Right atrium auricular region (tissue), 2 donors: ENCODE results near the gene UROS. TPM values are rescaled to one million over a fixed set of nuclear protein-coding genes. Genes with fewer than 3 reads are reported as not detected.
A peak's percentile ranks its signal among the peaks of the same experiment; 100 is the strongest.

Experiments
- DNase-seq: peaks from one replicate; pipeline ENCODE4 v3.0.0-alpha.2; 2019; ENCODE audit warnings: low spot score
- H3K27ac ChIP-seq, 2 donors: fragments of 200-600 bp; sonication (generic); 1 replicate in 1 of 2; 2 replicates in 1 of 2; pipeline ENCODE4 v1.5.1; 2016 to 2019
- H3K27me3 ChIP-seq, 2 donors: fragments of 200-600 bp; sonication (generic); one replicate each; pipeline versions ENCODE4 v1.5.1 to v1.6.0; 2017 to 2019
- H3K36me3 ChIP-seq: fragments of 200-600 bp; sonication (generic); one replicate; pipeline ENCODE4 v1.5.1; 2016
- H3K4me1 ChIP-seq, 2 donors: fragments of 200-600 bp; sonication (generic); one replicate each; pipeline versions ENCODE4 v1.5.1 to v1.6.0; 2017 to 2019
- H3K4me3 ChIP-seq, 2 donors: fragments of 200-600 bp; sonication (generic); 1 replicate in 1 of 2; 2 replicates in 1 of 2; pipeline ENCODE4 v1.5.1; 2017 to 2019; ENCODE audit warnings: mild to moderate bottlenecking in 1 of 2, moderate library complexity in 1 of 2
- H3K9me3 ChIP-seq, 2 donors: fragments of 200-600 bp; sonication (generic); one replicate each; pipeline ENCODE4 v1.5.1; 2019
- total RNA-seq, 2 donors: library from RNA; depleted of rRNA; stranded (reverse); fragments of >200 nt; gene quantifications; one replicate each; pipeline ENCODE4 v1.1.0, GENCODE V29; 2016
- TF ChIP-seq, protein P1 (sequence below), 2 donors: fragments of 200-600 bp; sonication (generic); IDR thresholded peaks; one replicate each; pipeline ENCODE4 v1.5.1; 2019; ENCODE audit warnings: antibody characterized with exemption in 2 of 2

The UROS gene
- total RNA-seq, 2 donors from 2014 or later = 54.1 to 81.0 TPM

DNA sequence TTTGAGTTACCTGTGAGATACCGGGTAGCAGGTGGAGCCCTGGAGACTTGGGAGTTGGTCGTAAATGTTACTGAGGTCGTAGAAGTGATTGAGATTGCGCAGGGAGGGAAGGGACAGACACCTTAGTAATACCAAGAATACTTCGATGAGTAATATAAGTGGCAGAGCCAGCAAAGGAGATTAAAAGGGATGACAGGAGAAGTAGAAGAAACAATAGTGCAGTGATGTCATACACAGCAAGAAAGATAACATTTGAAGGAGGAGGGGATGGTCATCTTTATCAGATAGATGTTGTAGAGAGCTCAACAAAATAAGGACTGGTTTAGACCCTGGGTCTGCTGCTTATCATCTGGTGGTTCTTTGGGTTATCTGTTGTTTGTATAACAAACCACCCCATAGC lies 5.3 kb upstream of the UROS start:
- Histone ChIP-seq H3K4me1 (peaks cover 0 to 21% of the 10 kb centered on the region in 2 donors), H3K27me3 (no peaks in the 10 kb centered on the region), H3K27ac (no peak overlapping the region), H3K9me3 (no peaks in the 10 kb centered on the region), H3K36me3 (peaks cover 73% of the 10 kb centered on the region), H3K4me3 (no peak overlapping the region)
- DNase-seq = no peak
- TF ChIP-seq, protein P1, sequence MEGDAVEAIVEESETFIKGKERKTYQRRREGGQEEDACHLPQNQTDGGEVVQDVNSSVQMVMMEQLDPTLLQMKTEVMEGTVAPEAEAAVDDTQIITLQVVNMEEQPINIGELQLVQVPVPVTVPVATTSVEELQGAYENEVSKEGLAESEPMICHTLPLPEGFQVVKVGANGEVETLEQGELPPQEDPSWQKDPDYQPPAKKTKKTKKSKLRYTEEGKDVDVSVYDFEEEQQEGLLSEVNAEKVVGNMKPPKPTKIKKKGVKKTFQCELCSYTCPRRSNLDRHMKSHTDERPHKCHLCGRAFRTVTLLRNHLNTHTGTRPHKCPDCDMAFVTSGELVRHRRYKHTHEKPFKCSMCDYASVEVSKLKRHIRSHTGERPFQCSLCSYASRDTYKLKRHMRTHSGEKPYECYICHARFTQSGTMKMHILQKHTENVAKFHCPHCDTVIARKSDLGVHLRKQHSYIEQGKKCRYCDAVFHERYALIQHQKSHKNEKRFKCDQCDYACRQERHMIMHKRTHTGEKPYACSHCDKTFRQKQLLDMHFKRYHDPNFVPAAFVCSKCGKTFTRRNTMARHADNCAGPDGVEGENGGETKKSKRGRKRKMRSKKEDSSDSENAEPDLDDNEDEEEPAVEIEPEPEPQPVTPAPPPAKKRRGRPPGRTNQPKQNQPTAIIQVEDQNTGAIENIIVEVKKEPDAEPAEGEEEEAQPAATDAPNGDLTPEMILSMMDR (IDR thresholded peaks at IDR 0.05) = no peak

DNA sequence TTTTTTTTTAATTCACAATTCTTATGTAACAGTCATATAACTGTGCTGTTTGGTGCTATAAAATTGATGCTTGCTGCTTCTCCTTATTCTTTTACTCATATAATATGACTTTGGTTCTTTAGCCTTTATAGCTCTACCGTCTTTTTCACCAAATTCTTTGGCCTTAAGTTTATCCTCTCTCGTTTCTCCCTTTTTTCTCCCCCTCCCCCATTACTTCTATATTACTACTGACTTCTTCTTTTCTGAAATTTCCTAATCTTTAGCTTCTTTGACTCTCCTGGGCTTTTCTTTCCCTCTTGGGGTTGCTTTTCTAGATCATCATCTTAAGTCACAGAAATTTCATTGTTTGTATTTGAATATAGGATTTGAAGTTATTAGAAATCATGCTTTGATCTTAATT lies 4.1 kb upstream of the UROS start:
- Histone ChIP-seq H3K36me3 (peaks cover 61% of the 10 kb centered on the region), H3K4me1 (peaks cover 0 to 25% of the 10 kb centered on the region in 2 donors), H3K27ac (no peak overlapping the region), H3K27me3 (no peaks in the 10 kb centered on the region), H3K4me3 (no peak overlapping the region), H3K9me3 (no peaks in the 10 kb centered on the region)
- TF ChIP-seq, protein P1 (IDR thresholded peaks at IDR 0.05) = no peak
- no peak for DNase-seq

DNA sequence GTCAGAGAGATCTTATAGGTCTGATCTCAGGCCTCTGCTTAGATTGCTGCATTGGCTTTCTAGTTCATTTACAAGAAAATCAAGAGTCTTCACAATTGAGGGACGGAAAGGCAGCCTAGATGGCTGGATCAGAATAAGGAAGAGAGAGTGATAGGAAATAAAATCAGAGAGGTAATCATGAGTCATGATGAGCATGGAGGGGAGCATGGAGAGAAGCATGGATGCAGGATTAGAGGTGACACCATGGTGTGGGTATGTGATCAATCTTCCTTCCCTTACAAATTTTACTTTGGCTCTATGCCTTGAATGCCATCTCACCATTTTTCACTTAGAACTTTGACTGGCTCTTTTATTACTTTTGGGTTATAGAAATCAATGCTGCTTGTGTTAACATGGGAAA lies 1.7 kb upstream of the UROS start:
- TF ChIP-seq, protein P1 (IDR thresholded peaks at IDR 0.05) = no peak
- peaks cover 37% of the 10 kb centered on the region for H3K36me3 ChIP-seq

DNA sequence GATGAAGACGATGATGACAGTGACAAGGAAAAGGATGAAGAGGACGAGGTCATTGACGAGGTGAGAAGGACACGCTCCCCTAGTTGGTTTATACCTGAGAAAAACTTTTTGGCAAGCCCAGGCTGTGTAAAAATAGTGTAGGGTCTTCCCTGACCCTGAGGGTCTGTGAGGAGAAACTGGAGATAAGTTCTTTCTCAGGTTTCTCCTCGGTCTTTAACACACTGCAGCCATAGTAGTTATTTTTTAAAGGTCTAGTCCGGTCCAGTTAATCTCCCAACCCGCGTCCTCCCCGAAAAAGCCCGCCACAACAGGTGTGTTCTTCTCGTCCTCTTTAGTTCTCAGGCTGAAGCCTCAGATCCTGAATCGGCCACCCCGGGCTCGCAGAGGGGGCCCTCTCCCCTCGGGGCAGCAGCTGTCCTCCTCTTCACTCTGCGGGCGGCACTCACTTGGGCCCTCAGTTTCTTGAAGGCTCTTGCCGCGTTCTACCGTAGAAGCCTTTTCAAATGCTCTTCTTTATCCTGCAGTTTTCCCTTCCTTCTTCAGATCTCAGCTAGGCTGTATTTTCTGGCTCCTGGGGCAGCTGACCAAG lies 699 bp upstream of the UROS start:
- TF ChIP-seq, protein P1 (IDR thresholded peaks at IDR 0.05) = no peak
- Histone ChIP-seq H3K27ac (peak overlapping the region; percentile 80 to 88), H3K36me3 (peaks cover 28% of the 10 kb centered on the region), H3K9me3 (no peaks in the 10 kb centered on the region), H3K4me1 (peaks cover 0 to 32% of the 10 kb centered on the region in 2 donors), H3K4me3 (peak overlapping the region; percentile 85 to 98), H3K27me3 (no peaks in the 10 kb centered on the region)
- no peak for DNase-seq

More for the DNA sequence above, 1.7 kb upstream of the UROS start:
- no peak for DNase-seq
- Histone ChIP-seq H3K9me3 (no peaks in the 10 kb centered on the region), H3K4me3 (peak overlapping the region; percentile 85 to 98), H3K4me1 (peaks cover 0 to 32% of the 10 kb centered on the region in 2 donors), H3K27ac (no peak overlapping the region), H3K27me3 (no peaks in the 10 kb centered on the region)

DNA sequence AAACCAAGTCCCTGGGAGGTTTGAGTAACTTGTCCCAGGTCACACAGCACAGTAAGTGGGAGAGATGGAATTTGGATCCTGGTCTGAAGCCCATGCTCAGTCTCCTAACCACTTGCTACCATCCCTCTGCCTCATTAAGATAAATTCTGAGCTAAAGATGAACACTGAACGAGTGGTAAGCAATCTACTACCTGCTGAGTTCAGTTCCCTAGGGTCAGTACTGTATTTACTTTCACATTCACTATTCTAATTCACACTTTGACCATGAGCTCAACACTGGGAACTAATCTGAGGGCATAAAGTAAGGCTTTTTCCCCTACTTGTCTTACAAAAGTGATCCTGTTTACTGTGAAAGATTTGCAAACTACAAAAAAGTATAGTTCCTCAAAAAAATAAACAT lies 2.4 kb downstream of the UROS start:
- Histone ChIP-seq H3K27me3 (no peaks in the 10 kb centered on the region), H3K4me3 (no peak overlapping the region), H3K9me3 (no peaks in the 10 kb centered on the region), H3K27ac (no peak overlapping the region), H3K4me1 (peaks cover 0 to 31% of the 10 kb centered on the region in 2 donors), H3K36me3 (peaks cover 4% of the 10 kb centered on the region)
- TF ChIP-seq, protein P1 (IDR thresholded peaks at IDR 0.05) = no peak
- DNase-seq = no peak
